ENCODE results near the gene PON1. TPM values are rescaled to one million over a fixed set of nuclear protein-coding genes. Genes with fewer than 3 reads are reported as not detected.

Gene PON1
- total RNA-seq, 1 donor from 2014 or later: not detected

DNA sequence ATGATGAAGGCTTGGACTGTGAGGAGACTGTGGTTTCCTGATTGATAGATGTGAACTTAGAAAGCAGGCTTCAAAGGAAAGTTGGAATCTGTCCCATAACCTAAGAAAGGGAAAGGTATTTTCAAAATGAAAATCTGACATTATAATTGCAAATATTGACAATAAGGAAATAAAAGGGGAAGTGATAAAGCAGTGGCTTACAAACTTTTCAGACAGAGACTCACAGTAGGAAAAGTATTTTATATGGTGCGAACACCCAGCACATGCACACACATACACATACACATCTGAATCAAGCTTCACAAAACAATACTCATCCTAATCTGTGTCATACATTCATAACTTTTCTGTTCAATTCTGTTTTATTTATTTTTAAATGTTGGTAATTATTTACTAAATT, 4.8 kb downstream of the PON1 start:
- Mint-ChIP-seq H3K27me3 (ENCODE audit: low read depth) (no peaks in the 10 kb centered on the region), H3K36me3 (ENCODE audit: low read depth) (no peaks in the 10 kb centered on the region), H3K4me1 (ENCODE audit: low read depth) (no peaks in the 10 kb centered on the region), H3K9me3 (ENCODE audit: low read depth) (no peaks in the 10 kb centered on the region), H3K4me3 (ENCODE audit: unreplicated experiment) (no peak overlapping the region), H3K27ac (ENCODE audit: unreplicated experiment) (no peak overlapping the region)
- TF ChIP-seq, protein P1, sequence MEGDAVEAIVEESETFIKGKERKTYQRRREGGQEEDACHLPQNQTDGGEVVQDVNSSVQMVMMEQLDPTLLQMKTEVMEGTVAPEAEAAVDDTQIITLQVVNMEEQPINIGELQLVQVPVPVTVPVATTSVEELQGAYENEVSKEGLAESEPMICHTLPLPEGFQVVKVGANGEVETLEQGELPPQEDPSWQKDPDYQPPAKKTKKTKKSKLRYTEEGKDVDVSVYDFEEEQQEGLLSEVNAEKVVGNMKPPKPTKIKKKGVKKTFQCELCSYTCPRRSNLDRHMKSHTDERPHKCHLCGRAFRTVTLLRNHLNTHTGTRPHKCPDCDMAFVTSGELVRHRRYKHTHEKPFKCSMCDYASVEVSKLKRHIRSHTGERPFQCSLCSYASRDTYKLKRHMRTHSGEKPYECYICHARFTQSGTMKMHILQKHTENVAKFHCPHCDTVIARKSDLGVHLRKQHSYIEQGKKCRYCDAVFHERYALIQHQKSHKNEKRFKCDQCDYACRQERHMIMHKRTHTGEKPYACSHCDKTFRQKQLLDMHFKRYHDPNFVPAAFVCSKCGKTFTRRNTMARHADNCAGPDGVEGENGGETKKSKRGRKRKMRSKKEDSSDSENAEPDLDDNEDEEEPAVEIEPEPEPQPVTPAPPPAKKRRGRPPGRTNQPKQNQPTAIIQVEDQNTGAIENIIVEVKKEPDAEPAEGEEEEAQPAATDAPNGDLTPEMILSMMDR (IDR thresholded peaks at IDR 0.05): no peak
- no peak for DNase-seq (ENCODE audit: low spot score)

DNA sequence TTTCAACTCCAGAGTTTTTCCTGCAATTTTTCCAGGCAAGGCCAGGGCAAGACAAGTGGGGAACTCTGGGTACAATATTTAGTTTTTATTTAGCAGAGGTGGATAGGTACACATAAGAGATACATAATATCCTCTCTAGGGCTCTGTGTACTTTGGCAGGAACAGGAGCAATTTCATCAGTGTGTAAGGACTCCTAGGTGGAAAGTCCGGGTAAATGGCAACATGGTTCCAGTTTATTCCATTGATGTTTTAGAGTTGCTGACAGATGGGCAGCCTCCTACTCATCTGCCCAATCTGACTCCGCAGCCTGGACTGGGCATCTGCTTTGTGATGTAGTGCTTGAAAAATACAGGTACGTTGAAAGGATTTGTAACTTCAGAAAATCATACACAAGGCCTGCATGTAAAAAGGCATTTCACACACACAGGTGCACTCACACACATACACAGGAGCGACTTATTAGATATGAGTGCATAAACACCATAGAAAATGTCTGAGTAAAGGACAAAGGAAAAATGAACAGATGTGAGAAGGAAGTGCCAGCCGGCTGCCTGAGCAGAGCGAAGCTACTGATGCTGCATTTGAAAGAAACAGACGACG, 5.7 kb downstream of the PON1 start:
- H3K4me3 Mint-ChIP-seq (ENCODE audit: unreplicated experiment): no peak overlapping the region
- no peaks in the 10 kb centered on the region for H3K4me1 Mint-ChIP-seq (ENCODE audit: low read depth)
- H3K9me3 Mint-ChIP-seq (ENCODE audit: low read depth): no peaks in the 10 kb centered on the region
- TF ChIP-seq, protein P1 (IDR thresholded peaks at IDR 0.05): no peak
- H3K36me3 Mint-ChIP-seq (ENCODE audit: low read depth): no peaks in the 10 kb centered on the region
- no peak for DNase-seq (ENCODE audit: low spot score)
- H3K27ac Mint-ChIP-seq (ENCODE audit: unreplicated experiment): no peak overlapping the region
- H3K27me3 Mint-ChIP-seq (ENCODE audit: low read depth): peaks cover 2% of the 10 kb centered on the region

DNA sequence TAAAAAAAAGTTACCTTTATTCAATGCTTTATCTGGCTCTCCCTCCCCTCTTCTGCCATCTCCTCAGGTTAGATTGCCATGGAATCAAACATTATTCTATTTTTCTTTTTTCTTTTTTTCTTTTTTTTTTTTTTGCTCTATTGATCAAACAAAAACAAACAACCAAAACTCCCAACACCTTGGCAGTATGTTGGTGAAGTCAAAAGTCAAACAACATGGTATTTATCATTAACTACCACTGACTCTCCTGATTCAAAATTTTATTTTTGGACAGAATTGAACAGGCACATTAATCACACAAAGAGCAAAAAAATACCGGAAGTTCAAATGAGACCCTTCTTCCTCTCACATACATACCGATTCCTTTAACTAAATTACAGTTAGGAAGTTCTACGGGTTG, 6.4 kb downstream of the PON1 start:
- TF ChIP-seq, protein P1 (IDR thresholded peaks at IDR 0.05): no peak
- no peaks in the 10 kb centered on the region for H3K9me3 Mint-ChIP-seq (ENCODE audit: low read depth)
- H3K4me1 Mint-ChIP-seq (ENCODE audit: low read depth): no peaks in the 10 kb centered on the region
- H3K27me3 Mint-ChIP-seq (ENCODE audit: low read depth): peaks cover 2% of the 10 kb centered on the region
- H3K27ac Mint-ChIP-seq (ENCODE audit: unreplicated experiment): no peak overlapping the region
- no peaks in the 10 kb centered on the region for H3K36me3 Mint-ChIP-seq (ENCODE audit: low read depth)
- no peak overlapping the region for H3K4me3 Mint-ChIP-seq (ENCODE audit: unreplicated experiment)
- no peak for DNase-seq (ENCODE audit: low spot score)

DNA sequence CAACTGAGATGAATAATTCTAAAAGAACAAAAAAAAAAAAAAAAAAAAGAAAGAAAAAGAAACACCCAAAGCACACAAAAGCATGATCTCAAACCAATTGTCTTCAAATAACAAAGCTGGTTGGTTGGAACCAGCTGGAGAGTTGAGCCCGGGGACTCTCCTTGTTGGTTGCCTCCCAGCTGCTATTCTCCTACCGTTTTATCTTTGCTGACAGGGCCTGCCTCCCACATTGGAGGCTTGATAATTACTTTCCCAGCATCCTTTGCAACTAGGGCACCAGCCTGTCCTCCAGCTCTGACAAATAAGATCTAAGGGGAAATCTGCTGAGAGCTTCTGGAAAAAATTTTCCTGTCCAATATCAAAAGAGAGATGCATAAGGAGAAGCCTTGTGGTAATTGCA, 6.8 kb downstream of the PON1 start:
- H3K4me3 Mint-ChIP-seq (ENCODE audit: unreplicated experiment): no peak overlapping the region
- no peaks in the 10 kb centered on the region for H3K9me3 Mint-ChIP-seq (ENCODE audit: low read depth)

DNA sequence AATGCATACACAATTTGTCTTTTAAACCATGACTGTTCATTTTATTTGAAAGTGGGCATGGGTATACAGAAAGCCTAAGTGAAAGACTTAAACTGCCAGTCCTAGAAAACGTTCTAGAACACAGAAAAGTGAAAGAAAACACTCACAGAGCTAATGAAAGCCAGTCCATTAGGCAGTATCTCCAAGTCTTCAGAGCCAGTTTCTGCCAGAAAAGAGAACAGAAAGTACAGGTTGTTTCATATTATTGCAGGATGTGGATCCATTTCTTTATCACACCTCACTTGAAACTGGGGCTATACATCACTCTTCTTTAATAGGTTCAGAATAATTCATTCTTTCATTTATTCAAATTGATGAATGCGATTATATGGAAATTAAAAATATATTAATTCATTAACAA, 7.7 kb downstream of the PON1 start:
- no peaks in the 10 kb centered on the region for H3K4me1 Mint-ChIP-seq (ENCODE audit: low read depth)
- H3K27me3 Mint-ChIP-seq (ENCODE audit: low read depth): peaks cover 2% of the 10 kb centered on the region
- TF ChIP-seq, protein P1 (IDR thresholded peaks at IDR 0.05): no peak
- no peak for DNase-seq (ENCODE audit: low spot score)
- H3K9me3 Mint-ChIP-seq (ENCODE audit: low read depth): no peaks in the 10 kb centered on the region
- no peaks in the 10 kb centered on the region for H3K36me3 Mint-ChIP-seq (ENCODE audit: low read depth)
- no peak overlapping the region for H3K4me3 Mint-ChIP-seq (ENCODE audit: unreplicated experiment)
- H3K27ac Mint-ChIP-seq (ENCODE audit: unreplicated experiment): no peak overlapping the region

More for the DNA sequence above, 6.8 kb downstream of the PON1 start:
- H3K27ac Mint-ChIP-seq (ENCODE audit: unreplicated experiment): no peak overlapping the region
- no peaks in the 10 kb centered on the region for H3K4me1 Mint-ChIP-seq (ENCODE audit: low read depth)
- H3K27me3 Mint-ChIP-seq (ENCODE audit: low read depth): peaks cover 2% of the 10 kb centered on the region
- TF ChIP-seq, protein P1 (IDR thresholded peaks at IDR 0.05): no peak
- no peak for DNase-seq (ENCODE audit: low spot score)
- no peaks in the 10 kb centered on the region for H3K36me3 Mint-ChIP-seq (ENCODE audit: low read depth)
